ENCODE data around the gene PTCD1.

The PTCD1 gene

DNA sequence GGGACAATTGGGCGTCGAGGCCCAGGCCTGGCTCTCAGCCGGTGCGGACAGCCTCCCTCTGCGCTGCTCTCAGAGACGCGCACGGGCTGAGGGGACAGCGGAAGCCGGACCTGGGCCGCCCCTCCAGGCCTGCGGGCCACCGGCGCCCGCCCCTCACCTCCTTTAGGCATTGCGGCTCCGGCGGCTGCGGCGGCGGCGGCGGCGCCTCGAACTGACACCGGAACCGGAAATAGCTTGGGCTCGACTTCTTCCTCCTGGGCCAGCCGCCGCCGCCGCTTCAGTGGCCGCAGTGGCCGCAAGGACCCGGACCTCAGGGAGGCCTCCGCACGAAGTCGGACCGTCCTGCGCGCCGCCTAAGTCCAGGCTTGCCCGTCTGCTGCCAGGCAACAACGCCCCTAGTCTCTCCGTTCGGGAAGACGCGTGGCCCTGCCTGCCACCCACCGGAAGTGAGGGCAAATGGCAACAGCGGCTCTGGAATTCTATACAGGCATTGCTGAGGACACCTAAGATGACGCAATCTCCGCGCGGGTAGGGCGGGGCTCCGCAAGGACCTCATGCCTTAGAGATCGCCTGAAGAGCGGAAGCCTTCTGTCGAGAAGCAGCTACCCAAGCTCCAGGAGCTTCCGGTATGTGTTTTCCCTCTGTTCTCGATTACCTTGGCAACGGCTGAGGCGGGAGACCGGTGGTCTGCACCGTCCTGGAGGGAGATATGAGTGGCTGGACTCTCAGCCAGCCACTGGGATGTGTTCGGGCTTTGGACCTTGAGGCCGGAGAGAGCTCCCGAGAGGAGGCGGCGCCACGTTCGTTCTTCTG is 30.0 kb downstream of the PTCD1 start, which contains the start of the genes BUD31 and PDAP1:
TSS of gene BUD31 (plus strand) at position 591 of the 813 bp plus-strand sequence. CDS start 2,124 bp downstream, outside the sequence.
TSS of gene PDAP1 (minus strand) at position 219 of the 813 bp plus-strand sequence. CDS start at position 170, 49 bp downstream.
- DNase-seq (ENCODE audit: low read depth in 3 of 3) = peak; percentile 84 to 93 (median 91)

DNA sequence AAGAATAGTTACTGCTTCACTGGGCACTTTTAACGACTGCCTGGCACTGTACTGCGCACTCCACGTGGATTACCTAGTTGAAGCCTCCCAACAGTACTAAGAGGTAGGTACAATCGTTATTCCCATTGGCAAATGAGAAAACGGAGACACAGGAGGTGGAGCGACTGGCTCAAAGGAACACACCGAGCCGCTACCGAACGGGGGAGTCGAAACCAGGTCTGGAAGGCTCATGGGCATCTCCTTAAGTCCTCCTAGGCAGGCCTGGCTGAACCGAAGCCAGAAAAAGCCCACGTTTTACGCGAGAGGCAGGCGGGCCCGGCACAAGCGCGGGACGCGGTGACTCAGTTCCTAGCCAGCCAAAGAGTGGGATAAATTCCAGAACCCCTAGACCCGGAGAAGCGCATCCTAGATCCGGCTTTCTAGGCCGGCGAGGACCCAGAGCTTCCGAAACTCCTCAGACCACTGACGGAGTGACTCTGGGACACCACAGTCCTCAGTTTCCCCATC is 30.7 kb downstream of the PTCD1 start:
- peak in 1 of 3 experiments; percentile 25 for DNase-seq (ENCODE audit: low read depth in 3 of 3)

DNA sequence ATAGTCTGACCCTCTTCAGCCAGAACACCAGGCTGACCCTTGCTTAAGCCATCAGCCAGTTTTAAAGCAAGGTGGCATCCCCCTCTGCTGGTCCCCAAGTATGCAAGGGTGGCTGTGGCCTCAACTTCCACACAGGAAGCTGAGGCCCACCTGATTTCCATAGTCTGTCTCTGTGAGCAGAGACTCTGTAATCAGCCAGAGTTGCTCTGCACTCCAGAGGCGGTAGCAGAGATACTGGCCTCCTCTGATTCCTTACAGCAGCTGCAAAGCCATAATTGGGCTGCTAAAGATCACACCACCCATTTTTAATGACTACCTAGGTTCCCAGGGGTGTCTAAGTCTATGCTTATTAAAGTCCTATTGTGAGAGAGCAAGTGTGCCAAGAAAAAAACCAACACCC is 32.0 kb downstream of the PTCD1 start:
- no peak for DNase-seq (ENCODE audit: low read depth in 3 of 3)

DNA sequence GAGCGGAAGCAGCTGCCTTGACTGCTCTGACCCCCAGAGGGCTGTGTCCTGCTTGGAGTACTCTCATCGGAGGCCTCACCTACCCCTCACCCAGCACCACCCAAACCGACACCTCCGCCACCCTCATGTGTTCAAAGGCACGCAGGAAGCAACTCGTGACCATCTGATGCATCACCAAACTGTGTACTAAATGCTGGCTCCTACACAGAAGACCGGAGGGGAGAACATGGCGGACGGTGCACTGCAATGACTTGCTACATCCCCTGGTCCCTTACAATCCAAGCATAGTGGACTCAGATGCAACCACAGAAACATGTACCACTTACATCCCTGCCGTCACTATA is 33.6 kb downstream of the PTCD1 start:
- no peak for DNase-seq (ENCODE audit: low read depth in 3 of 3)

DNA sequence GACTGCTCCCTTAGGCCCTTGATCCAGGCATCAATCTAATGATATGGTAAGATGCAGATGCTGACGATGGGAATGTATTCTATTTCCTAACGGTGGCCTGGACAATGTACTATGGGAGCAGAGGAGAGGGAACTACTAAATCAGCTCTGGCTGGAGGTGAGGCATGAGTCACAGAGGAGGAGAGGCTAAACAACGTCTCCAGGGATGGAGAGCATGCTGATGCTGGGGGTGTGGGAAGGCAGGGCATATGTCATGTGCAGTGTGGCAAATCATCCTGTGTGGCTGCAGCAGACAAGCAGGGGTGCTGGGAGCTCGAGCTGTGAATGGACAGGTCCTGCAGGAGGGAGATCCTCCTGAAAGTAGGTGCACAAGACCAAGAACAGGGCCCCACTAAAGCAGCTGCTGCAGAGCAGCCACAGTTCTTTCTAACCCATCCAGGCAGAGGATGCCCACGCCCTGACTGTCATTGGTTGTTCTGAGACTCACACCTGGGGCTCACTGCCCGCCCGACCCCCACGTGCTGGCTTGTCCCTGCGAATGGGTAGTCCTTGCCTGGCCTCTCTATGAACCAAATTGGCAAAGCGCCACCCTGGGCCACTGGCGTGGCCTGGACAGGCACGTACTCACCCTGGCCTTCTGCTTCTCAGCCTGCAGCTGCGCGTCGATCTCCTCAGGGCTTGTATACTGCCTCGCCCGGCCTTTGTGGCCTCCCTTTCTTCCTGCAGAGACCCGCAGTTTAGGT is 34.2 kb downstream of the PTCD1 start:
- DNase-seq (ENCODE audit: low read depth in 3 of 3) = no peak

DNA sequence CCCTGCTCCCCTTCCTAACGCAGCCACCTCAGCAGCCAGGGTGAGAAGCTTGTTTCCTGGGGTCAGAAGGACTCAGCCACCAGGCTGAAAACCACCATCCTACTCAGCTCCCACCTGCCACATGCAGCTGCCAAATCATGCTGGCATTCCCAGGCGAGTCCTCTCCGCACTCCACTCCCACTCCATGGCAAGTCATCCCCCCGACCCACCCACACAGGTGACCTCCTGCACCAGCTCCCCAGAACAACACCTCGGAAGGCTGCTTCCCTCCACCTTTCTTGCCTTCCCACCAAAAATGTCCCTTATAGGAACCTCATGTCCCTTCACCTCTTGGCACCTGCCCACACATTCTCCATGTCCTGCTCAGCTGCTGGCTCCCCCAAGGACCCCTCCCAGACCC is 34.8 kb downstream of the PTCD1 start:
- no peak for DNase-seq (ENCODE audit: low read depth in 3 of 3)

DNA sequence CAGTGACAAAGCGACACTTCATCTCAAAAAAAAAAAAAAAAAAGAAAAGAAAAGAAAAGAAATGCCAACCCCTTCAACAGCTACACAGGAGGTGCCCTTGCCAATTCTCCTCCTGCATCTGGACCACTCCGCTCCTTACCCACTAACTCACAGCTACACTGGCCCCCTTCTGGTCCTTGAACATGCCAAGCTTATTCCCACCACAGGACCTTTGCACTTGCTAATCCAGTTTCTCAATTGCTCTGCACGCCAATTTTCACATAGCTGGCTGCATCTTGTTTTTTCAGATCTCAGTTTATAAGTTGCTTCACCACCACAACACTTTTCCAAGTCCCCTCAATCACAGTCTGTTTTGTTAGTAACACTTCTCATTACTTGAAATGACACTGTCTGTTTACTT is 35.7 kb downstream of the PTCD1 start:
- DNase-seq (ENCODE audit: low read depth in 3 of 3) = no peak

DNA sequence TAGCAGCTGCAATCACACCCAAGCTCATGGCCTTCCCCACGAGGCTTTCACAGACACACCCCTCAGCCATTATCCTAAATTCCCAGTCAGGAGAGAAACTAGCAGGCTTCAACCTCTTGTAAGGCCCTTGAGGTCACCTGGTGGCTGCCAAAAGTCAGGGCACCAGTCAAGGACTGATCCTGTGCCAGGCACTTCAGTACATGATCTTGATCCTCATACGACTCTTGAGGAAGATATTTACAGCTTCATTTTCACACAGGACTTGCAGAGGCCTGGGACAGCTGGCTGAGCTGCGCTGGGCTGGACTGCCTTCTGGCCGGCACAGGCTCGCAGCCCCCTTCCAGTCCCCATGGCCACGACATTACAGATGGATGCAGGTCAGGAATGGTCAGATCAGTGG is 39.0 kb downstream of the PTCD1 start:
- DNase-seq (ENCODE audit: low read depth in 3 of 3) = no peak

DNA sequence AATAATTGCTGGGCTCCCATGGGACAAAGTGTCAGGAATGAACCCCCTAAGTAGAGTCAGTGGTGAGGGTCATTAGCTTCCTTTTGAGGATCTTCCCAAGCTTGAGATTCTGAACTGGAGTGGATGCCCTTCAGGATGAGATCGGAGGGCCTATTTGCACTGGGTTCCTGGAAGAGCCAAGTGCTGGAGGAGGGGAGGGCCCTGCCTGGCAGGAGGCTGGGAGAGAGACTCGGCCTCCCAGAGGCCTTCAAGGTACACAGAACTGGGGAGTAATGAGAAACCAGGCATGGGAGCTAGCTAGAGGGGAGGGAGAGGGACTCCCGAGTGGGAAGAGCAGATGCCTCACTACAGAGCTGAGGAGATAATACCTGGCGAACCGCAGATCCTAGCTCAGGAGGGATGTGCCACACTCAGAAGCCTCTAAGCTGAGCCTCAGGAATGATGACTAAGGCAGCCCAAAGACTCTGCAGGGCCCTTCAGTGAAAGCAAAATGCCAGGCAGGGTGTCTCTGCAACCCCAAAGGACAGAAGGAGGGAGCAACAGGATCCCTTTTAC is 39.6 kb downstream of the PTCD1 start:
- DNase-seq (ENCODE audit: low read depth in 3 of 3) = no peak

DNA sequence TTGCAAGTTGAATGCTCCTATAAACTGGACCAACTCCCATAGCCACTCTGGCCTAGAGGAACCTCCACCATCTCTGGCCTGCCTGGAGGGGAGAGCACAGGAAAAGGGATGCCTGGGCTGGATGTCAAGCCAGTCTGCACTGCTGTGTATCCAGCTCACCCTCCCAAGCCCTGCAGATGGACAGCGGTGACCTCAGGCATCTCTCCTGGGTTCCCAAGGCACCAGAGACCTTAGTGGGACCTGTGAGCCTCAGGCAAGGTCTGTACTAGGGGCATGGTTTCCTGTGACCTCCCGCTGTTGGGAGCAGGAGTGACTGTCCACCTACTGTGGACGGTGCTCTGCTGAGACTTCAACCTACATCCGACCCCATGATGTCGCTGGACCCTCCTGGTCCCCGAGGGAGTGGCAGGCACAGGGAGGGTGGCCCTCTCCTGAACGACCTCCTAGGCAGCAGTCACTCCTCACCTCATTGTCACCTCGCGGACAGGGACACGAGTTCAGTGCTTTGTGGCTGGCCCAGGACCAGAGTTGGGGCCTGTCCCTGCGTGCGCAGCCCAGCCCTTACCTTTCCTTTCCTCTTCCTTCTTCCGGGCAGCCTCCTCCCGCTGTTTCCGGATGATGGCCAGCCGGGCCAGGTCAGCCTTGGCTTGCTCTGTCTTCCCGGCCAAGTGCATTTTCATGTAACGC is 41.2 kb downstream of the PTCD1 start:
- DNase-seq (ENCODE audit: low read depth in 3 of 3) = no peak

DNA sequence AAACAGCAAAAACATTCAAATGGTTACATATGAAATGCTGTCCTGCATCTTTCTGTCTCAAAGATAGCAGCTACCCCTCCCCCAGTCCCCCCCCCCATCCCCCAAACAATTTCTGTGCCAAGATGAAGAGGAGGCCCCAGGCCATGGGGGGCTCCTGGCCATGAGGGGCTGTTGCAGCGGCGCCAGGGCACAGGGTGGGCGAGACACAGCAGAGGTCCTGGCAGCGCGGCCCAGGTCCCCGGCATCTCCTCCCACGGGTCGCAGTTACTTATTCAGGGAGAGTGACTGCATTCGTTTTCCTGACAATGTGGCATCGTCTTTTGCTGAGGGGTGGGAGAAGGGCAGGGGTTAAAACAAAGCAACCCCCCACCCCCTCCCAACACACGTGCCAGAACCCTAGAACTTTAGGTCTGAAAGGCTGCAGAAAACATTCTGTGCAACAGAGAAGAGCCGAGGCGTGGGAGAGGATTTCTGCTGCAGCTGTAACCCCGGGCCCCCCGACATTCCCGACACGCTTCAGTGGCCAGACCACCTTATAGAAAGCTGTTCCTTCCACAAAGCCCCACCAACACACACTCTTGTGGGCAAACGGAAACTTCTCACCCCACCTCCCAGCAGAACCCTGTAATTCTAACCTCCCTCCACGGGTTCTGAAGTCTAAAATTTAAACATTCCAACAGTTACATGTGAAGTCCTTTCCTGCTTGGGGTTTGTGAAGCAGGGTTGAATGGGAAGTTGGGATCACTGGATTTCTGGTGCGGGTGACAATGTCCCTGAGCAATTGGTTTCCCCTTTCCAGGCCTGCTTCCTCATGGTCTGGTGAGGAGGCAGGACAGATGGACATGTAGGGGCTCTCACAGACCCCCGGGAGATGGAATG is 41.9 kb downstream of the PTCD1 start:
- no peak for DNase-seq (ENCODE audit: low read depth in 3 of 3)

DNA sequence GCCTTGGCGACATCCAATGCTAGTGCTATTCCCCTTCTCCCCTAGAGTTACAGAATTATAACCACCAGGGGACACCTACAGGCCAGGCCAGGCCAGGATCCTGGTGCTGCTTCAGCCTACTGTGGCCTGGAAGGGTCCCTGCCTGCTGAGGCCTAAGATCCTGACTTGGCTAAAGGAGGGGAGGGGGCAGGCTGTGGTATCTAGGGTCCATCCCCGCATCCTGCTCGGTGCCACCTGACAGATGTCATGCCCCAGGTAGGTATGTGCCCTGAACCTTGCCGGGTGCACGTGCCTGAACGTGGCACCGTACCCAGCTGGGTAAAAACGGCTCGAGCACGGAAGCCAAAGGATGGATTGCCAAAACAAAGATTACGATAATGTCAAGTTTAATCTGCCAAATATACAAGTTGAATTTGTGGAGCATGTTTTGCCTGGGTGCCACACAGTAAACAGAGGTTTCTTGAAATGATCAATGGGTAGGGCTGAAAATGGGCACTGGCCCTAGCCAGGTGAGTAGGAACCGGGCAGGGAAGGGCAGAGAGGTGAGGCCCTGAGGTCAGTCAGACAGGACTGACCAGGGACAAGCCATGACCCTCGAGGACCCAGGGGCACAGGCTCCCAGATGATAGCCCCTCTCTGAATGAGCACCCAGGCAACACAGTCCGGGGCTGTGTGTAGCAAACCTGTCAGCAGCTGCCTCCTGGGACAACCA is 42.8 kb downstream of the PTCD1 start:
- no peak for DNase-seq (ENCODE audit: low read depth in 3 of 3)

DNA sequence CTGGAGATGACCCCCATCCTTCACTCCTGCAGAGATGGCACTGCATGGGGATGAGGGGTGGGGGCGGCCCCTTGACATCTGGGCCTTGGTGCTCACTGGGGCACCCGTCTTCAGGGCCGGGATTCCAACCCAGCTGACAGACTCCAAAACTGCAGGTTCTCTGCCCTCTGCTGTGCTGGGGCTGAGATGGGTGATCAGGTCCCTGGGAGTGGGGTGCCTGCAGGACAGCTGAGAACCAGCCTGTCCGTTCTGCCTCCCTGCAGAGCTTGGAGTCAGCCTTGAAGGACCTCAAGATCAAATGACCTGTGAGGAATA is 44.5 kb downstream of the PTCD1 start:
- DNase-seq (ENCODE audit: low read depth in 3 of 3) = no peak

DNA sequence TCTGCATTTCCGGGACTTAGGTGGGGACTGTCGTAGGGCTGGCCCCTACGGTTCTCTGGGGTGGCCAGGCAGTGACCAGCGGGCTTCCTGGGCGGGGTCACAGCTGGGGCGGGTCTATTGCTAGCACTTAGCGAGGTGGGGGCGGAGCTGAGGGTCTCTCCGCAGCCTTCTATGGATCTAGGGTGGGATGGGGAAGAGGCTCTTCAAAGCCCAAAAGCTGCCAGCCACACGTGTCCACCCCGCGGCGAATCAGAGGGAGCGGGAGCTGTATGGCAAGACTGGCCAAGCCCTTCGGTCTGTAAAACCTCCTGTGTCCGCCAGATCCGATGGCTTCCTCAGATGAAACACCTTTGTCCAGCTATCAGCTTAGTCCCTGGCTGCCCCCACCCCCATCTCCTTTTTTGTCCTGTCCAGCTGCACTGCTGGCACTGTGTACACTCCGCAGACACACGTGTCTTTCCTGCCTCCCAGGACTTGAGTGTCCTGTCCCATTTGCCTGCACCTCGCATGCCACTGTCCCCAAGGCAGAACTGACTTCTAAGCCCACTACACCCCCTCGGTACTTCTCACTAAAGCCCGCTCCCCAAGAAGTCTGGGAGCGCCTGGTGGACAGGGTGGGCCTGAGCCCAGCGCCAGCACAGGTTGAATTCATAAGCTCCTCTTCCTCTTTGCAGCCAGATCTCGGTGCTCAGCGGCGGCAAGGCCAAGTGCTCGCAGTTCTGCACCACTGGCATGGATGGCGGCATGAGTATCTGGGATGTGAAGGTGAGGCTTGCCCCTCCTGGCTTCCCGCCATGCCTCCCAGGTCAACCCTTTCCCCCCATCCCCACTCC is 45.0 kb downstream of the PTCD1 start:
- DNase-seq (ENCODE audit: low read depth in 3 of 3) = no peak

DNA sequence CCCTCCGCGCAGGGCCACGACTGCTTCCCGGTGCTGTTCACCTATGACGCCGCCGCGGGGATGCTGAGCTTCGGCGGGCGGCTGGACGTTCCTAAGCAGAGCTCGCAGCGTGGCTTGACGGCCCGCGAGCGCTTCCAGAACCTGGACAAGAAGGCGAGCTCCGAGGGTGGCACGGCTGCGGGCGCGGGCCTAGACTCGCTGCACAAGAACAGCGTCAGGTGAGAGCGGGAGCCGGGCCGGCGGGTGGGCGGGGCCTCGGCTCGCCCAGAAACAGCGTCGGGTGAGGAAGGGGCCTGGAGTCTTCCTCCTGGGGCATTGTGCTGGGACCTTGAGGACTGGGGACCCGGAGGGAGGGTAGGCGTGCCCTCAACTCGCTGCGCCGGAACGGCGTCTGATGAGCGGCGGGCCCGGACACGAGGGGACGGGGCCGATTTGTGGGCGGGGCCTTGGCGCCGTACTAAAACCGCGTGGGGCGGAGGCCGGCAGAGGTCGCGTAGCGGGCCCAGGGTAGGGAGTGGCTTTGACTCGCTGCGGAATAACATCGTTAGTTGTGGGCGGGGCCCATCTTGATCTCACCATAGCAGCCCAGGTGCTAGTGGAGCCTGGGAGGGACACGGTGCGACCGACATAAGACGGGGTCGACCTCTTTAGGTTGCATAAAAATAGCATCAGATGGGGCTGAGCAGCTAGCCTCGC is 45.8 kb downstream of the PTCD1 start:
- DNase-seq (ENCODE audit: low read depth in 3 of 3) = peak; percentile 63 to 68 (median 64)

DNA sequence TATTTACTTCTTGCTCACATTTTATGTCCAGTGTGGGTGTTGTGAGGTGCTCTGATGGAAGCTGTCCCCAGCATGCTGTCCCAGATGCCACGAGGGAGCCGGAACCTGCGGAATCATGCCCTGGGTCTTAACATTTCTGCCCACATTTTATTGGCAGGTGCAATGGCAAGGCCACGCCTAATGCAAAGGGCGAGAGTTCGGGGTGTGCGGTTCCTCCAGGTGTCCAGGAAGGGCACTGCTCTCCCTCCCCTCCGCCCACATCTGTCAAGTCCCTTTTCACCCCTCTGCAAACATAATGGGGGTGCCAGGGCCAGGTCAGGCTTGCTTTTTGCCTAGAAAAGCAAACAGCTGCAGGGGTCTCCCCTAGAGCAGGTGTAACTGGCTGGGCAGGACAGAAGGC is 46.6 kb downstream of the PTCD1 start:
- DNase-seq (ENCODE audit: low read depth in 3 of 3) = no peak

DNA sequence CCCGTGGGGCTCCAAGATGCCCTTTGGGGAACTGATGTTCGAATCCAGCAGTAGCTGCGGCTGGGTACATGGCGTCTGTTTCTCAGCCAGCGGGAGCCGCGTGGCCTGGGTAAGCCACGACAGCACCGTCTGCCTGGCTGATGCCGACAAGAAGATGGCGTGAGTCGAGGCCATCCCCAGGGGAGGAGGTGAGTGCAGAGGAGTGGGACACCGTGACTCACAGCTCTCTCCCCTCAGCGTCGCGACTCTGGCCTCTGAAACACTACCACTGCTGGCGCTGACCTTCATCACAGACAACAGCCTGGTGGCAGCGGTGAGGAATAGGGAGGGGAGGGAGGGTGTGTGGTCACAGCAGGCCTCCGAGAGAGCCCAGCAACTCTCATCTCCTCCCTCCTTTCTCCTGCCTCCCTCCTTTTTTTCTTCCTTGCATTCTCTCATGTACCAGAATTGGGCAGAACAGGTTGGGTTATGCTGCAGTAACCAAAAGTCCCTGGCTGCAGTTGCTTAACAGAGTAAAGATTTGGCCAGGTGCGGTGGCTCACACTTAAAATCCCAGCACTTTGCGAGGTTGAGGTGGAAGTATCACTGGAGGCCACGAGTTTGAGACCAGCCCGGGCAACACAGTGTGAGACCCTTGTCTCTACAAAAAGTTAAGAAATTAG is 47.5 kb downstream of the PTCD1 start:
- no peak for DNase-seq (ENCODE audit: low read depth in 3 of 3)

DNA sequence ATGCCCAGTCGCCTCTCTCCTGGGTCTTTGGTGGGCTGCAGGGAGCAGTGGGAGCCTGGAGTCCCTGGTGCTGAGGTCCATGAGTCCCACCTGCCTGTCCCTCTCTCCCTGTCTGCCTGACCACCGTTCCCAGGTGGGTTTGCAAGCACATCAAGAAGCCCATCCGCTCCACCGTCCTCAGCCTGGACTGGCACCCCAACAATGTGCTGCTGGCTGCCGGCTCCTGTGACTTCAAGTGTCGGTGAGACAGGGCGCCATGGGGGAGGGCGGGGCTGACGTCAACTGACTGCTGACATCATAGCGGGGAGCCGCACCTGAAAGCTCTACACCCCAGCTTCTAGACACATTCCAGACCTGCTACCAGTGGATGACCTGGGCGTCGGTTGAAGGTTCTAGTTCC is 48.8 kb downstream of the PTCD1 start:
- DNase-seq (ENCODE audit: low read depth in 3 of 3) = no peak
